NCI-H1105 (cell line): ENCODE measurements around the gene TULP4.
"Not testable (repeated sequence)": the region's sequence is repeated elsewhere in the genome, so short reads cannot be mapped to it uniquely, and the experiment has no call there.

Experiments
- DNase-seq: peaks from one replicate; lab custom pipeline; 2025; lab: John Stamatoyannopoulos, UW

Gene TULP4

GRCh38 chr6:158391276-158391675, 79.0 kb downstream of the TULP4 start:
- no peak for DNase-seq

GRCh38 chr6:158391977-158392376, 79.7 kb downstream of the TULP4 start:
- DNase-seq: not testable (repeated sequence)

- DNase-seq: no peak
Measured at GRCh38 chr6:158396136-158396535, 83.9 kb downstream of the TULP4 start.

- no peak for DNase-seq
Measured at GRCh38 chr6:158397578-158397977, 85.3 kb downstream of the TULP4 start.

GRCh38 chr6:158398252-158399024, 86.2 kb downstream of the TULP4 start:
- DNase-seq: no peak

GRCh38 chr6:158399040-158399700, 86.9 kb downstream of the TULP4 start:
- DNase-seq: no peak

- DNase-seq: no peak
Measured at GRCh38 chr6:158402184-158402583, 89.9 kb downstream of the TULP4 start.

GRCh38 chr6:158405321-158405831, 93.1 kb downstream of the TULP4 start:
- not testable (repeated sequence) for DNase-seq

- peak; percentile 16 for DNase-seq
Measured at GRCh38 chr6:158405933-158406332, 93.7 kb downstream of the TULP4 start.

- no peak for DNase-seq
Measured at GRCh38 chr6:158406736-158407135, 94.5 kb downstream of the TULP4 start.

GRCh38 chr6:158408013-158408412, 95.7 kb downstream of the TULP4 start:
- no peak for DNase-seq

- DNase-seq: no peak
Measured at GRCh38 chr6:158408552-158409130, 96.4 kb downstream of the TULP4 start.

GRCh38 chr6:158409451-158409850, 97.2 kb downstream of the TULP4 start:
- DNase-seq: no peak

GRCh38 chr6:158410784-158411183, 98.5 kb downstream of the TULP4 start:
- no peak for DNase-seq

GRCh38 chr6:158411998-158412397, 99.7 kb downstream of the TULP4 start:
- DNase-seq: no peak

GRCh38 chr6:158413028-158413427, 100.8 kb downstream of the TULP4 start:
- no peak for DNase-seq

GRCh38 chr6:158413814-158414565, 101.7 kb downstream of the TULP4 start:
- no peak for DNase-seq

GRCh38 chr6:158414851-158415262, 102.6 kb downstream of the TULP4 start:
- DNase-seq: no peak

- DNase-seq: no peak
Measured at GRCh38 chr6:158415666-158416065, 103.4 kb downstream of the TULP4 start.

GRCh38 chr6:158416883-158417759, 104.9 kb downstream of the TULP4 start:
- no peak for DNase-seq

- DNase-seq: no peak
Measured at GRCh38 chr6:158417760-158418098, 105.5 kb downstream of the TULP4 start.
